ENCODE measurements around the gene GAS2L1.
"Not testable (repeated sequence)": the region's sequence is repeated elsewhere in the genome, so short reads cannot be mapped to it uniquely, and the experiment has no call there.

The GAS2L1 gene

GRCh38 chr22:29343313-29343805 lies 36.9 kb downstream of the GAS2L1 start:
- DNase-seq, result no peak

- DNase-seq, result no peak
Measured at GRCh38 chr22:29344137-29344536, 37.7 kb downstream of the GAS2L1 start.

GRCh38 chr22:29344889-29345288 lies 38.4 kb downstream of the GAS2L1 start:
- not testable (repeated sequence) for DNase-seq

- DNase-seq, result no peak
Measured at GRCh38 chr22:29345932-29346331, 39.5 kb downstream of the GAS2L1 start.

GRCh38 chr22:29346659-29347058 lies 40.2 kb downstream of the GAS2L1 start:
- DNase-seq, result no peak

GRCh38 chr22:29348041-29348440 lies 41.6 kb downstream of the GAS2L1 start:
- no peak for DNase-seq

GRCh38 chr22:29348956-29349355 lies 42.5 kb downstream of the GAS2L1 start:
- DNase-seq, result no peak

- no peak for DNase-seq
Measured at GRCh38 chr22:29351042-29351441, 44.6 kb downstream of the GAS2L1 start.

GRCh38 chr22:29351891-29352290 lies 45.4 kb downstream of the GAS2L1 start:
- no peak for DNase-seq

GRCh38 chr22:29352778-29353177 lies 46.3 kb downstream of the GAS2L1 start:
- DNase-seq, result no peak

- no peak for DNase-seq
Measured at GRCh38 chr22:29353286-29353685, 46.8 kb downstream of the GAS2L1 start.

GRCh38 chr22:29353860-29354259 lies 47.4 kb downstream of the GAS2L1 start:
- no peak for DNase-seq

GRCh38 chr22:29357193-29357890 lies 50.9 kb downstream of the GAS2L1 start:
- DNase-seq, result not testable (repeated sequence)

GRCh38 chr22:29359469-29359868 lies 53.0 kb downstream of the GAS2L1 start:
- DNase-seq, result no peak

Measured in activated CD8-positive, alpha-beta memory T cell treated with anti-CD3 and anti-CD28 coated beads, Interleukin-2, amount 50 U/mL, for 4 hours (primary cell).